ENCODE results near the gene KRT13.
A peak's percentile ranks its signal among the peaks of the same experiment; 100 is the strongest.

The KRT13 gene

GRCh38 chr17:41519501-41520224 lies 14.3 kb upstream of the KRT13 start:
- DNase-seq (ENCODE audit: low read depth), result no peak

DNA sequence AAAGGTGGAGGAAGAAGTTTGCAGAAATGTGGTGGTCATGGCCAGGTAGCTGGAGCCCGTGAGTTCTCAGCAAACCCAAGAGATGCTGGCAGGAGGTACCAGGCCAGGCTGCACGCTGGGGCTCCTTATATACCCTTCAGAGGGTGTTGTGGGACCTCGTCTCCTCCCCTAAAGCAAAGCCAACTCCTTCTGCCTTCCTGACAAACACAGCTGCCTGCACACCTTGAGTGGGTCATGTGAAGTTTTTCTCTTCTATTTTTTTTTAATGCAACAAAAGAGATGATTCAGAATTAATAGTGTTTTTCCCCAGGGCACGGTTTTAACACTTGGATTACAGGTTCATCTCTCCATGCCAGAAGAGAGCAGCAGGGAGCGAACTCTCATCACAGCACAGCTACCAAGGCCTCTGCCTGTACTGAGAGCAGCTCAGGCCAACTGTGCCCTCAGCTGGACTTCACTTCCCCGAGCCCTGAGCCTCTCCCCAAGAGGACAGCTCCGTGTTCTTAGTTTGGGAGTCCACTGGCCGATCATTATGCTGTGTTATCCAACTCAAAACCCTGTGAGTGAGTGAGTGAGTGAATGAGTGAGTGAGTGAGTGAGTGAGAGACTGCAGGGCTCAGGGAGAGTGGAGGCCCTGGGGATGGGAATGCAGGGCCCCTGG lies 13.5 kb upstream of the KRT13 start, which contains the start of gene KRT15:
Gene KRT15, minus strand, starts transcription at position 102 of the 661 bp plus-strand sequence. Its CDS starts 63 bp downstream, at position 39.
- DNase-seq (ENCODE audit: low read depth), result peak; percentile 62

DNA sequence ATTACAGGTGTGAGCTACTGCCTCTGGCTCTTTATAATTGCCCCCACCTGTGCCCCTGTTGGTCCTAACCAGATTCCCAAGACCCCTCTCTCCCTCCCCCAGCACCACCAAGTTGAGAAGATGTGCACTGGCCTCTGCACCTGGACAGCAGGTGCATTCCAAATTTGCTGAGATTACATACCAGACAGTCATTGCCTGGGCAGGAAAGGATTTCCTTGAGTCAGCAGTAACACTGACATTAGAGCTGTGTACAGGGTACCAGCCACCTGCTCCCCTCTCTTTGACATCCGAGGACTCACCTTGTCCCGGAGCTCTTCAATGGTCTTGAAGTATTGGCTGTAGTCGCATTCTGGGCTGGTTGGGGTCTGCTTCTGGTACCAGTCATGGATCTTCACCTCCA lies 12.6 kb upstream of the KRT13 start:
- DNase-seq (ENCODE audit: low read depth), result no peak

GRCh38 chr17:41516830-41517283 lies 11.4 kb upstream of the KRT13 start:
- DNase-seq (ENCODE audit: low read depth), result no peak

GRCh38 chr17:41516147-41516829 lies 10.9 kb upstream of the KRT13 start:
- no peak for DNase-seq (ENCODE audit: low read depth)

GRCh38 chr17:41513168-41513547 lies 7.7 kb upstream of the KRT13 start:
- no peak for DNase-seq (ENCODE audit: low read depth)

DNA sequence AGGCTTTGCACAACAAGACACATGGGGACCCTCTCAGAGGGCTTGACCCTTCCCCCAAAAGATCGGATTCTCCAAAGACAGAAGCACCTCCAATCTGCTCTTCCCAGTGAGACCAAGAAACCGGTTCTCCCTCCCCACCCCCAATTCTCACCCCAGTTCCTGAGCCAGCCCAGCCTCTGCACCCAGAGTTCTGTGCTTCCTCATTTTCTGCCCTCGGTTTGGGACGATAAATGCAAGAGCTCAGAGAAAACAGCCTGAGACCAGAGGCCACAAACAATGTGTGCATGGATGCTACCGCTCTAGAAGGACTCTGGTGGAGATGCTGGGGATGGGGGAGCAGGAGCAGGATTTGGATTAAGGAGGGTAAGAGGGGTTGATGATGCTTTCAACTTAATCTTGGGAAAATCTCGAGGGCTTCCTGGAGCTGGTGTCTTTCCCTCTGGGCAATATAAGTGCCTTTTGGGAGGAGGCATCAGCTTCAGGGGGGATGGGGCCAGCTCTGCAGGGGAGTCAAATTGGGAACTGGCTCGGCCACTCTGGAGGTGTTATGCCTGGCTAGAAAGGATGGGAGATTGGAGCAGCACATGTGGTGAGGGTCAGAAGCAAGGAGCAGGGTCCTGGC lies 7.2 kb upstream of the KRT13 start:
- DNase-seq (ENCODE audit: low read depth), result no peak

DNA sequence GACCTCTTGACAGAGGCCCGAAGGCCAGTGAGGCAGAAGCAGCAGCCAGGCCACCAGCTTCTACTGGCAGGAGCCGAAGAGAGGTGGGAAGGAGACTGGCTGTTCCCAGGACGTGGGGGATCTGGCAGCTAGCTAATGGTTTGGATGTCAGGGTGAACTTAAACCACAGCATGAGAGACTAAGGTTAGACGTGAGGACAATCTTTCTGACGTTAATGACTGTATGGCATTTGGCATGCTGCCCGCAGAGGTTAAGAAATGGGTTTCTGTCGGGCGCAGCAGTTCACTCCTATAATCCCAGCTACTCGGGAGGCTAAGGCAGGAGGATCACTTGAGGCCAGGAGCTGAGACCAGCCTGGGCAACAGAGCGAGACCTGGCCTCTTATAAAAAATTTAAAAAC lies 6.3 kb upstream of the KRT13 start:
- DNase-seq (ENCODE audit: low read depth), result no peak

DNA sequence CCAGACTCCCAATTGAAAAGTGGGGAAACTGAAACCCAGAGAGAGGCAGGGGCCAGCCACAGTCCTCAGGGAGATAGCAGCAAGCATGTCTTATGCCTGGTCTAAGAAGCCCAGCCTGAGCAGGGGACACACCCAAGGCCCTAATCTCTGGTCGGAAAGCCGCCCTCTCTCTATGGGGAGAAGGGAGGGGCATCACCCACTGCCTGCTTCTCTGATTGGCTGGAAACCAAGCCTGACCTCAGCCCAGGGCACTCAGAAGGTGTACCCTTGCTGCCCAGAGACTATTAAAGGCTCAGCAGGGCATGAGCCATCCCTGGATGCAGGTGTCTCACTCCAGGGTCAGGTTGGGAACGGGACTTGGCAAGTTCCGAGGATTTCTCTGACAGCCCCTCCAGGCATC lies 5.7 kb upstream of the KRT13 start:
- DNase-seq (ENCODE audit: low read depth), result no peak

- no peak for DNase-seq (ENCODE audit: low read depth)
Observed at GRCh38 chr17:41510251-41511065, 5.0 kb upstream of the KRT13 start.

GRCh38 chr17:41507315-41507880 lies 2.0 kb upstream of the KRT13 start:
- DNase-seq (ENCODE audit: low read depth), result no peak

DNA sequence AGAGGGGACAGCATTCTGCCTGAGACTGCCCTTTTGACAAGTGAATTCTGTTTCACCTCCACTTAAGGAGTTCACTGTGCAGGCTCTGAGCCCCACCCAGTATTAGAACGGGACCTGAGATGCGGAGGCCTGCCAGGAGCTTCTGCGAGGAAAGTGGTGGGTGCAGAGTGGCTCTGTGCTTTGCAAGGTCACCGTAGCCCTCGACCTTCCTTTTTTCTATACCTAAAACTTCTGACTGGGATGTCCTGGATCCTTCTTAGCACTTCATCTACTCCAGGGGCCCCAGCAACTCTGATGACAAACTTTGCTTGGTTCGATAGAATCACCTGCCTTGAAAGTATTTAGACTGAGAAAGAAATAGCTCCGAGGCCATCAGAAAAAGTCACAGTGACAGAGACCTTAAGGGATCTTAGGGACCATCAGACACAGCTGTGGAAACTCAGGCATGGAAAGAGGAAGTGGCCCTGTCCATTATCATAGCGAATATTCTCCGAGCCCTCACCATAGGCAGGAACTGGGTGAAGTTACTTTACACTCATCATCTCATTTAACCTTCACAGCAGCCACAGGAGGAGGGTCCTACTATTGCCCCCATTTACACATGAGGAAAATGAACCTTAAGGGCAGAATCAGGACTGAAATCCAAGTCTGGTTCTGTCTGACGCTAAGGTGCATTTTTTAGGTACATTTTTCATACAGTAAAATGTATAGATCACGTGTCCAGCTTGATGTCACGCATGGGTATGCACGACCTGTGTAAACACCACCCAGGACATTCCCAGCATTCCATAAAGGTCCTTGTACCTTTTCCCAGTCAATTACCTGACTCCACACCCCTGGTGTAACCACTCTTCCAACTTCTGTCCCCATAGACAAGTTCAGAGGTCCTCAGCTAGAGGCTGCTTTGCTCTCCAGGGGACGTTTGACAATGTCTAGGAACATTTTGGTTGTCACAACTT lies 676 bp upstream of the KRT13 start:
- no peak for DNase-seq (ENCODE audit: low read depth)

GRCh38 chr17:41504246-41504977 lies 1.0 kb downstream of the KRT13 start:
- DNase-seq (ENCODE audit: low read depth), result no peak

DNA sequence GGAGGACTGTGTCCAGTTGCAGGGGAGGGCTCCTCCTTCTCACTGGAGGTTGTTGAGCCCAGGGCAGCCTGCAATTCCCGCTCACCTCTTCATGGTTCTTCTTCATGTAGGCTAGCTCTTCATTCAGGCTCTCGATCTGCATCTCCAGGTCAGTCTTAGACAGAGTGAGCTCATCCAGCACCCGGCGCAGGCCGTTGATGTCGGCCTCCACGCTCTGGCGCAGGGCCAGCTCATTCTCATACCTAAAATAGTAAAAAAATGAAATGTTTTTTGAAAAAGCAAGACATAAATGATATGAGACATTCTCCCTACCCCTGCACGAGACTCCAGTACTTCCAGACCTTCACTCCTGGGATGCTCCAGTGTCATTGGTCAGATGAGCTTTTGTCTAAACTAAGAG lies 2.2 kb downstream of the KRT13 start:
- no peak for DNase-seq (ENCODE audit: low read depth)

DNA sequence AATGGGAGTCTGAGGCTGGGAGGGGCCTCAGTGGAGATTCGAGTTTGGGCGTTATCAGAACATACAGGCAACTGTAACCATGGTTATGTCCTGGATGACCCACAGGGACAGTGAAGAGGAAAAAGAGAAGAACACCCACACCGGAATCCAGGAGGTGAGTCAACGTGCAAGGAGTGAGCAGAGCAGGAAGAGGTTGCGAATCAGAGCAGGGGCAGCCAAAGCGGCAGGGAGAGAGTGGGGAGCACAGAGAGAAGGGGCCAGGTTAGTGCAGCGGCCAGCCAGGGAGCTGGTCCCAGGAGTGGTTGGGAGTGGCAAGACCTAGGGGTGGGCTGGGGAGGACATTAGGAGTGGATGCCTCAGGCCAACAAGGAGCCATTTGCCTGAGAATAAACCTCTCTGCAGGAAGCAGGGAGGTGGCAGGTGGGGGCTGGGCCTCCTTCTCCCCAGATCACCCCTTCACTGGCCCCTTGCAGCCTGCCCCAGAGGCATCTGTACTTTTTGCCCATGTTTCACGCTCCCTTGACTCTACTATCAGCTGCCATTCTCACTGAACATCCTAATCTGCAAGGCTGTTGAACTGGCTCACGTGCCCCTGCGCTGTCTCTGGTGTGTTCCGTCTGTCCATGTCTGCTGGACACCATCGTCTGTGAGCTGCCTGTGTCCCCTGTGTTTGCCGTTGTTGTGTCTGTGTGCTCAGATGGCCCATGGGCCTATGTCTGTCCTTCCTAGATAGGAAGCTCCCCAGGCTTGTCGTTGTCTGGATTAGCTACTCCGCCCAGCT lies 5.1 kb downstream of the KRT13 start:
- peak; percentile 89 for DNase-seq (ENCODE audit: low read depth)

DNA sequence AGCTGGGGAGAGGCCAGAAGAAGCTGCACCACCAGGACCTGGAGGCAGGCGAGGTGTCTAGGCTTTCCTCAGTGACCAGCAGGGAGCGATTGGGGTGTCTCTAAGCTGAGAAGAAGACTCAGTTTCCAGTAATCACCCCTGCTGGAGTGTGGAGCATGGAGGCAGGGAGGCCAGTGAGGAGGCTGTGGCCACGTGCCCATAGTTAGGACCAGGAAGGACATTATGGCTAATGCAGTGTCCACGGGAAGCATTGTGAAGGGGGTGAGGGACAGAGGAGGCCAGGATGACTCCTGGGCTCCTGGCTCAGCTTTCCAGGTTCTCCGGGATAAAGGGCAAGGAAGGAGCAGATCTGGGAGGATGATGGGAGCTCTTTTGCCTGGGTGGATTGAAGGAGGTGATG lies 5.7 kb downstream of the KRT13 start:
- DNase-seq (ENCODE audit: low read depth), result no peak

DNA sequence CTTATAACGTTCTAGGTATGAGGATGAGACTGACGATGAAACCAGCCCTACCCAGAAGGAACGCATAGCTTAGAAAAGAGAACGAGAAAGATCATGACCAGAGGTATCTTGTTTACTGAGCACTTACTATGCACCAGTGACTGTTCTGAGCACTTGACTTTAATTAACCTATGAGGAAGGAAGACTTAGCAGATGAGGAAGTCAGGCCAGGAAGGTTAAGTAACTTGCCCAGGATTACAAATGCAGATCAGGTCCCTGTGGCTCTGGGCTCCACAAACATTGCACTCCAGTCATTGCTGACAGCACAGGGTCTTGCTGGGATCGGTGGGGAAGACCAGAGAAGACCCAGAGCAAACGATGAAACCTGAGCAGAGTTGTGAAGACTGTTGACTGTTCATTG lies 7.1 kb downstream of the KRT13 start:
- no peak for DNase-seq (ENCODE audit: low read depth)

DNA sequence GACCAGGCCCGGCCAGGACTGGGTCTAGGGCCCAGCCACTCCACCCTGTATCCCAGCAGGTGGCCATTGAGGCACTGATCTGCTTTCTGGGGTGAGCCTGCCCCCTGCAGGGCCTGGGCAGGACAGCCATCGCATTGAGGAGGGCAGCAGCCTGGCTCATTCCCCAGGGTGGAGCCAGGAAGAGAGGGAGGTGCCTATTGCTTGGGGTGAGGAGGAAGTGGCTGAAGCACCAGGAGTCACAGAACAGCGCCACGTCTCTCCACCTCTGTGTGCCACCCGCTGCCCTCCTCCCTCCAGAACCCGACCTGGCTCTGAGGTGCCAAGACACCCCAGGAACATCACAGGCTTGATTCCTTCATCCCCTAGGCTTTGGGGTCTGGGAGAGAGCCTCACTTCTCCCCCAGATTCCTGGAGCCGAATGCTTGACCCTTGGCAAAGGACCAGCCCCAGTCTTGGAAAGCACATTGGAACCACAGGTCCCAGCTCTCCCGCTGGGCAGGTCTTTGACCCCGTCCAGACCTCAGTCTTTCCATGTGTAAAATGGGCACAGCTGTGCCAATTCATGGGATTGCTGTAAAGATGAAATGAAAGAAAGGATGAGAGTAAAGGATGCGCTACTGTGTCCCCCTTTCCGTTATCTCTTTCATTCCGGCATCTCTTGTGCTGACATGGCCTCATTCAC lies 8.5 kb downstream of the KRT13 start:
- DNase-seq (ENCODE audit: low read depth), result peak; percentile 92

Data from ELR (cell line).